Smooth muscle cell (in vitro differentiated cells): ENCODE data around the gene RNF187. TPM values are rescaled to one million over a fixed set of nuclear protein-coding genes. Genes with fewer than 3 reads are reported as not detected.

Source experiments
- DNase-seq: peaks from one replicate; lab custom pipeline; 2025; ENCODE audit not compliant: unreplicated experiment; lab: John Stamatoyannopoulos, UW
- H2AFZ ChIP-seq: fragments of 200-600 bp; sonication (generic); 2 replicates; pipeline ENCODE4 v1.6.0; 2016; ENCODE audit warnings: antibody characterized with exemption, low read depth, mild to moderate bottlenecking
- H3F3A ChIP-seq: fragments of 200-600 bp; sonication (generic); 2 replicates; pipeline ENCODE4 v1.6.0; 2017; ENCODE audit warnings: antibody characterized with exemption, low read depth
- H3K27ac ChIP-seq: fragments of 200-600 bp; sonication (generic); 2 replicates; pipeline ENCODE4 v1.5.1; 2016; ENCODE audit warnings: low read depth, mild to moderate bottlenecking
- H3K27me3 ChIP-seq: fragments of 200-600 bp; sonication (generic); 2 replicates; pipeline ENCODE4 v1.6.1; 2016; ENCODE audit warnings: low read depth, mild to moderate bottlenecking
- H3K36me3 ChIP-seq: fragments of 200-600 bp; sonication (generic); 2 replicates; pipeline ENCODE4 v1.5.1; 2016; ENCODE audit warnings: low read depth
- H3K4me1 ChIP-seq: fragments of 200-600 bp; sonication (generic); 2 replicates; pipeline ENCODE4 v1.5.1; 2016; ENCODE audit warnings: low read depth
- H3K4me2 ChIP-seq: fragments of 200-600 bp; sonication (generic); 2 replicates; pipeline ENCODE4 v1.6.0; 2016; ENCODE audit warnings: mild to moderate bottlenecking
- H3K4me3 ChIP-seq: fragments of 200-600 bp; sonication (generic); 2 replicates; pipeline ENCODE4 v1.5.1; 2016; ENCODE audit warnings: mild to moderate bottlenecking
- H3K79me2 ChIP-seq: fragments of 200-600 bp; sonication (generic); 2 replicates; pipeline ENCODE4 v1.6.0; 2016; ENCODE audit warnings: low read depth, mild to moderate bottlenecking
- H3K9ac ChIP-seq: fragments of 200-600 bp; sonication (generic); 2 replicates; pipeline ENCODE4 v1.6.0; 2016; ENCODE audit warnings: low read depth
- H3K9me3 ChIP-seq: fragments of 200-600 bp; sonication (generic); replicated peaks from 2 replicates; pipeline ENCODE4 v1.5.1; 2016; ENCODE audit warnings: low read depth
- H4K20me1 ChIP-seq: fragments of 200-600 bp; sonication (generic); 2 replicates; pipeline ENCODE4 v1.6.0; 2016; ENCODE audit warnings: low read depth
- WGBS: methylation state at CpG from one replicate; pipeline ENCODE4 v1.1.7; 2016; ENCODE audit warnings: low lambda C conversion rate; 5-methylcytosine and 5-hydroxymethylcytosine counted together
- polyA plus RNA-seq: library from polyadenylated mRNA; unstranded; fragments of >200 nt; fragmentation: Nextera tagmentation; extraction: Ambion mirVana; gene quantifications from 2 replicates; pipeline ENCODE4 v1.2.1, GENCODE V29; 2016
- total RNA-seq: library from RNA; depleted of rRNA; stranded (reverse); fragments of >200 nt; gene quantifications from 2 replicates; pipeline ENCODE4 v1.2.3, GENCODE V29; 2014
- TF ChIP-seq, protein P1 (sequence below): fragments of 200-600 bp; sonication (generic); IDR thresholded peaks from 2 replicates; pipeline ENCODE4 v1.5.1; 2017; ENCODE audit warnings: borderline replicate concordance, mild to moderate bottlenecking, antibody characterized with exemption; ENCODE audit not compliant: insufficient read depth, poor library complexity, severe bottlenecking

RNF187 gene
- total and polyA plus RNA-seq, 2 experiments from 2014 or later: 35.9 to 150 TPM

DNA sequence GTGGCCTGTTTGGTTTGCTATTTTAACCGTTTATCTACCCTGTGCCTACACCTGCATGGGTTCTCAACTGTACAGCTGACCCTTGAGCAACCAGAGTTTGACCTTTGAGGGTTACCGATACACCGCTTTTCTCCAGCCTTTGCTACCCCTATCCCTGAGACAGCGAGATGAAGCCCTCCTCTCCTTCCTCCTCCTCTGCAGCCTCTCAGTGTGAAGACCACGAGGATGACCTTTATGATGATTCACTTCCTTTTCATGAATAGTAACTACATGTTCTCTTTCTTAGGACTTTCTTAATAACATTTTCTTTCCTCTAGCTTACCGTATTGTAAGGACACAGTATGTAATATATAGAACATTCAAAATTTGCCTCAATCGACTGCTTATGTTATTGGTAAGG, 14.5 kb upstream of the RNF187 start:
- Histone ChIP-seq H3K9ac (no peak overlapping the region), H3K4me1 (no peaks in the 10 kb centered on the region), H3K79me2 (no peaks in the 10 kb centered on the region), H2AFZ (no peak overlapping the region), H3K9me3 (no peaks in the 10 kb centered on the region), H3K27ac (no peak overlapping the region), H3K36me3 (no peaks in the 10 kb centered on the region), H3K27me3 (peaks cover 23% of the 10 kb centered on the region), H4K20me1 (no peaks in the 10 kb centered on the region), H3K4me2 (no peak overlapping the region), H3K4me3 (no peak overlapping the region), H3F3A (no peaks in the 10 kb centered on the region)
- TF ChIP-seq, protein P1, sequence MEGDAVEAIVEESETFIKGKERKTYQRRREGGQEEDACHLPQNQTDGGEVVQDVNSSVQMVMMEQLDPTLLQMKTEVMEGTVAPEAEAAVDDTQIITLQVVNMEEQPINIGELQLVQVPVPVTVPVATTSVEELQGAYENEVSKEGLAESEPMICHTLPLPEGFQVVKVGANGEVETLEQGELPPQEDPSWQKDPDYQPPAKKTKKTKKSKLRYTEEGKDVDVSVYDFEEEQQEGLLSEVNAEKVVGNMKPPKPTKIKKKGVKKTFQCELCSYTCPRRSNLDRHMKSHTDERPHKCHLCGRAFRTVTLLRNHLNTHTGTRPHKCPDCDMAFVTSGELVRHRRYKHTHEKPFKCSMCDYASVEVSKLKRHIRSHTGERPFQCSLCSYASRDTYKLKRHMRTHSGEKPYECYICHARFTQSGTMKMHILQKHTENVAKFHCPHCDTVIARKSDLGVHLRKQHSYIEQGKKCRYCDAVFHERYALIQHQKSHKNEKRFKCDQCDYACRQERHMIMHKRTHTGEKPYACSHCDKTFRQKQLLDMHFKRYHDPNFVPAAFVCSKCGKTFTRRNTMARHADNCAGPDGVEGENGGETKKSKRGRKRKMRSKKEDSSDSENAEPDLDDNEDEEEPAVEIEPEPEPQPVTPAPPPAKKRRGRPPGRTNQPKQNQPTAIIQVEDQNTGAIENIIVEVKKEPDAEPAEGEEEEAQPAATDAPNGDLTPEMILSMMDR: no peak
- 68% methylated on average over 7 of the region's 7 CpGs for WGBS
- no peak for DNase-seq

DNA sequence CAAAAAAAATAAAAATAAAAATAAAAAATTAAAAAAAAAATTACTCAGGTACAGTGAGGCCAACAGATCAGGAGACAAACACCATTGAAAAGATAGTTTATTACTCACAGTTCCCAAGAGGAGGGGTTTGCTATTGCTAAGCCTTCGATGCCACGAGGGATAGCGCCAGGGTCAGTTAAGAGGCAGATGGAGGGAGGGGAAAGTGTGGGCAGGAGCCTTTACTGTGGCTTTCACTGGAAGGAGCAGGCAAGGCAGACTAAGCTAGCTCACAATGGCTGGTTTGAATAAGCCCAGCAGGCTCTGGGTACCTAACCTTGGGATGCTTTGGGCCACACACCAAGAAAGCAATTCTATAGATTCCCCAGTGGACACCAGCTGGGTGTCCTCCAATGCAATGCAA, 12.7 kb upstream of the RNF187 start:
- Histone ChIP-seq H3K9ac (no peak overlapping the region), H2AFZ (no peak overlapping the region), H3K36me3 (no peaks in the 10 kb centered on the region), H3F3A (no peaks in the 10 kb centered on the region), H3K27me3 (peaks cover 4% of the 10 kb centered on the region), H3K4me3 (no peak overlapping the region), H3K4me1 (no peaks in the 10 kb centered on the region), H3K4me2 (no peak overlapping the region), H3K27ac (no peak overlapping the region), H3K79me2 (no peaks in the 10 kb centered on the region), H3K9me3 (no peaks in the 10 kb centered on the region), H4K20me1 (no peaks in the 10 kb centered on the region)
- TF ChIP-seq, protein P1: no peak
- no peak for DNase-seq
- 78% methylated on average over 3 of the region's 3 CpGs for WGBS

DNA sequence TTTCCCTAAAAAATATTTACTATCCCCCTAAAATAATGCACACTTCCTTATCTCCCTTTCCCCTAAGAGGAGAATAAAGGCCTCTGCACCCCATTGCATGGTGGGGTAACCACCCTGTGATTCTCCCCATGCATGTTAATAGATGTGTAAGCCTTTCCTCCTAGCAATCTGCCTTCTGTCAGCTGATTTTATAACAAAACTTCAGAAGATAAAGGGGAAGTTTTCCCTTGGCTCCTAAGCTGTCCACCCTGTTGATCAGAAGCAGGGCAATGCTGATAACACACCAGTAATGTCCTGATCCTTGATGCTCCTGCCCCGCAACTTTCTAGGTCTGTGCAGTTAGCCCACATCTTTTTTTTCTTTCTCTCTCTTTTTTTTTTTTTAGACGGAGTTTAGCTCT, 11.4 kb upstream of the RNF187 start:
- no peak for DNase-seq
- Histone ChIP-seq H3K36me3 (no peaks in the 10 kb centered on the region), H3K4me2 (no peak overlapping the region), H3K79me2 (no peaks in the 10 kb centered on the region), H2AFZ (no peak overlapping the region), H3F3A (no peaks in the 10 kb centered on the region), H3K9me3 (no peaks in the 10 kb centered on the region), H3K27me3 (peaks cover 5% of the 10 kb centered on the region), H3K27ac (no peak overlapping the region), H4K20me1 (no peaks in the 10 kb centered on the region), H3K4me3 (no peak overlapping the region), H3K9ac (no peak overlapping the region), H3K4me1 (no peaks in the 10 kb centered on the region)
- WGBS: 70% methylated on average over 2 of the region's 2 CpGs
- TF ChIP-seq, protein P1: no peak

DNA sequence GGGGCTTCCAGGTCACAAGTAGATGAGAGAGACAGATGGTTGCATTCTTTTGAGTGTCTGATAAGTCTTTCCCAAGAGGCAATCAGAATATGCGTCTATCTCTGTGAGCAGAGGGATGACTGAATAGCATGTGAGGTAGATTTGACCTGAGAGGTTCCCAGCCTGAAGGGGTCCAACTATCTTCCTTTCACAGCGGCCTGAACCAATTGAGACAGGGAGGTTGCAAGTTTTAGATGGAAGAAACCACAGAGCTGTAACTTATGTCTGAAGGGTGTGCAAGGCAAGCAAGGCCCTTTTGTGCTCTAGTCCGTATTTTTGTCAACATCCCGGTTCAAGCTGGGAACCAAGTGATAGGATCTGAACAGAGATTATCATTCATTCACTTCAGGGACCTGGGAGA, 9.9 kb upstream of the RNF187 start:
- Histone ChIP-seq H3K4me2 (no peak overlapping the region), H3K27me3 (peaks cover 5% of the 10 kb centered on the region), H3K36me3 (no peaks in the 10 kb centered on the region), H3K9me3 (no peaks in the 10 kb centered on the region), H3F3A (no peaks in the 10 kb centered on the region), H3K79me2 (no peaks in the 10 kb centered on the region), H4K20me1 (no peaks in the 10 kb centered on the region), H3K9ac (no peak overlapping the region), H3K27ac (no peak overlapping the region), H3K4me1 (no peaks in the 10 kb centered on the region), H3K4me3 (no peak overlapping the region), H2AFZ (no peak overlapping the region)
- no peak for DNase-seq
- 92% methylated on average over 4 of the region's 4 CpGs for WGBS
- TF ChIP-seq, protein P1: no peak
